ENCODE measurements around the gene FAM151B.
"Not testable (repeated sequence)": the region's sequence is repeated elsewhere in the genome, so short reads cannot be mapped to it uniquely, and the experiment has no call there.

The FAM151B gene

GRCh38 chr5:80504833-80505232 lies 16.9 kb downstream of the FAM151B start:
- DNase-seq, result no peak

- DNase-seq, result no peak
These were observed 19.8 kb downstream of the FAM151B start for GRCh38 chr5:80507663-80508062.

- DNase-seq, result no peak
These were observed 20.9 kb downstream of the FAM151B start for GRCh38 chr5:80508844-80509243.

- DNase-seq, result no peak
These were observed 21.5 kb downstream of the FAM151B start for GRCh38 chr5:80509362-80509761.

- no peak for DNase-seq
These were observed 28.9 kb downstream of the FAM151B start for GRCh38 chr5:80516826-80517225.

GRCh38 chr5:80540691-80541090 lies 52.8 kb downstream of the FAM151B start:
- DNase-seq, result no peak

- no peak for DNase-seq
These were observed 53.5 kb downstream of the FAM151B start for GRCh38 chr5:80541392-80541791.

GRCh38 chr5:80554646-80555045 lies 66.7 kb downstream of the FAM151B start:
- DNase-seq, result no peak

- DNase-seq, result no peak
These were observed 67.2 kb downstream of the FAM151B start for GRCh38 chr5:80555099-80555498.

GRCh38 chr5:80559244-80559643 lies 71.3 kb downstream of the FAM151B start:
- no peak for DNase-seq

GRCh38 chr5:80565330-80565729 lies 77.4 kb downstream of the FAM151B start:
- DNase-seq, result no peak

- DNase-seq, result no peak
These were observed 78.9 kb downstream of the FAM151B start for GRCh38 chr5:80566711-80567259.

GRCh38 chr5:80568251-80568650 lies 80.4 kb downstream of the FAM151B start:
- DNase-seq, result no peak

GRCh38 chr5:80569086-80569960 lies 81.4 kb downstream of the FAM151B start:
- no peak for DNase-seq

- DNase-seq, result no peak
These were observed 82.3 kb downstream of the FAM151B start, which contains the start of gene ANKRD34B for GRCh38 chr5:80569961-80570786. Gene ANKRD34B (minus strand): TSS chr5:80570280. CDS start chr5:80560019, 10,261 bp downstream.

GRCh38 chr5:80573062-80573461 lies 85.2 kb downstream of the FAM151B start:
- no peak for DNase-seq

GRCh38 chr5:80576383-80576782 lies 88.5 kb downstream of the FAM151B start:
- DNase-seq, result no peak

GRCh38 chr5:80577707-80578106 lies 89.8 kb downstream of the FAM151B start:
- DNase-seq, result no peak

GRCh38 chr5:80579050-80579449 lies 91.2 kb downstream of the FAM151B start:
- no peak for DNase-seq

GRCh38 chr5:80580291-80580690 lies 92.4 kb downstream of the FAM151B start:
- DNase-seq, result not testable (repeated sequence)

GRCh38 chr5:80584770-80585169 lies 96.9 kb downstream of the FAM151B start:
- DNase-seq, result no peak

GRCh38 chr5:80588858-80589540 lies 101.1 kb downstream of the FAM151B start:
- DNase-seq, result no peak

GRCh38 chr5:80590766-80591165 lies 102.9 kb downstream of the FAM151B start:
- DNase-seq, result no peak
